K562 (cell line): ENCODE data around the gene GALNS. TPM values are rescaled to one million over a fixed set of nuclear protein-coding genes. Genes with fewer than 3 reads are reported as not detected.
A peak's percentile ranks its signal among the peaks of the same experiment; 100 is the strongest.

Experiments used
- ATAC-seq: fragments of 200-7000 bp; cut with Tn5 transposase; 3 replicates; pipeline ENCODE4 v1.9.1; 2020; ENCODE audit warnings: moderate library complexity
- BruUV-seq: library from RNA; stranded (reverse); fragments of 400-500 nt; replicated peaks from 2 replicates; lab custom pipeline; 2021; lab: Mats Ljungman, UMichigan
- CTCF ChIA-PET: fragments of 300-600 bp; formaldehyde crosslinking; extraction: SDS; loops from one replicate; lab custom pipeline; 2021; ENCODE audit warnings: low intra/inter-chr PET ratio; lab: Yijun Ruan, JAX
- POLR2A ChIA-PET: fragments of 300-600, 350-650 bp; sonication (Branson Sonifier 250); formaldehyde crosslinking; extraction: SDS; loops from one replicate; lab custom pipeline; 2021; ENCODE audit warnings: antibody characterized with exemption, inconsistent platforms; lab: Yijun Ruan, JAX
- DNase-seq, 4 experiments: peaks; one replicate each; pipeline versions ENCODE4 v3.0.0 to v3.0.0-alpha.2; 2011 to 2018; ENCODE audit warnings: low spot score in 3 of 4, mixed read lengths in 3 of 4; ENCODE audit errors: extremely low read depth in 1 of 4
- FAIRE-seq: peaks from 2 replicates; lab custom pipeline; 2011; peaks lifted over from hg19 to GRCh38; lab: Jason Lieb, UNC
- H2AFZ ChIP-seq: 2 replicates; pipeline ENCODE4 v1.6.0; 2011; ENCODE audit warnings: low read depth, low read length, control low read depth, inconsistent platforms
- H3K27ac ChIP-seq: fragments of 200-600 bp; 3 replicates; pipeline ENCODE4 v1.8.0; 2011; ENCODE audit warnings: low read depth, mild to moderate bottlenecking, control low read depth, inconsistent platforms, low read length, moderate library complexity, mixed read lengths; ENCODE audit errors: extremely low read depth
- H3K27me3 ChIP-seq, 2 experiments: fragments of 300-600 bp in 1 of 2; 2 replicates in 1 of 2; 3 replicates in 1 of 2; pipeline versions ENCODE4 v1.6.0 to v1.8.0; 2011; ENCODE audit warnings: inconsistent platforms in 2 of 2, low read length in 2 of 2, mild to moderate bottlenecking in 1 of 2, mixed read lengths in 1 of 2, moderate library complexity in 1 of 2; ENCODE audit not compliant: control insufficient read depth in 2 of 2, insufficient read depth in 2 of 2
- H3K36me3 ChIP-seq: fragments of 300-600 bp; 3 replicates; pipeline ENCODE4 v1.8.0; 2011; ENCODE audit warnings: mild to moderate bottlenecking, low read length, inconsistent platforms; ENCODE audit not compliant: control insufficient read depth, insufficient read depth
- H3K4me1 ChIP-seq, 2 experiments: fragments of 200-600 bp in 1 of 2; replicated peaks in 1 of 2; 2 replicates in 1 of 2; 3 replicates in 1 of 2; pipeline versions ENCODE4 v1.5.1 to v1.8.0; 2011; ENCODE audit warnings: inconsistent platforms in 2 of 2, low read length in 2 of 2, mild to moderate bottlenecking in 1 of 2, mixed read lengths in 1 of 2, moderate library complexity in 1 of 2; ENCODE audit not compliant: control insufficient read depth in 2 of 2, insufficient read depth in 2 of 2
- H3K4me2 ChIP-seq: 2 replicates; pipeline ENCODE4 v1.6.1; 2011; ENCODE audit warnings: low read length, control low read depth, inconsistent platforms, mixed read lengths; ENCODE audit not compliant: insufficient read depth
- H3K4me3 ChIP-seq: fragments of 200-600 bp; sonication (generic), shearing (Covaris generic); 2 replicates; pipeline ENCODE4 v1.5.1; 2016; ENCODE audit warnings: control low read depth, inconsistent platforms
- H3K79me2 ChIP-seq: fragments of 200-600 bp; 3 replicates; pipeline ENCODE4 v1.8.0; 2011; ENCODE audit warnings: low read length, inconsistent platforms; ENCODE audit not compliant: control insufficient read depth, insufficient read depth
- H3K9ac ChIP-seq, 2 experiments: 2 replicates each; pipeline versions ENCODE4 v1.6.0 to v1.6.1; 2011; ENCODE audit warnings: low read depth in 2 of 2, low read length in 2 of 2, control low read depth in 1 of 2, inconsistent platforms in 1 of 2, mild to moderate bottlenecking in 1 of 2, mixed read lengths in 1 of 2; ENCODE audit not compliant: insufficient read depth in 1 of 2
- H3K9me1 ChIP-seq: one replicate; pipeline ENCODE4 v1.6.0; 2011; ENCODE audit warnings: inconsistent platforms, mild to moderate bottlenecking, low read length, moderate library complexity; ENCODE audit not compliant: control insufficient read depth, insufficient read depth
- H3K9me3 ChIP-seq: replicated peaks from 2 replicates; pipeline ENCODE4 v1.5.1; 2011; ENCODE audit warnings: low read depth, low read length, inconsistent platforms; ENCODE audit not compliant: control insufficient read depth, insufficient read depth
- H4K20me1 ChIP-seq: replicated peaks from 2 replicates; pipeline ENCODE4 v1.6.1; 2011; ENCODE audit warnings: low read length, inconsistent platforms, mixed read lengths; ENCODE audit not compliant: control insufficient read depth, insufficient read depth
- ELF2 ChIP-seq: fragments of 250-450 bp; sonication (Bioruptor Pico); IDR thresholded peaks from 2 replicates; pipeline ENCODE4 v1.5.0; 2021; ENCODE audit warnings: mild to moderate bottlenecking
- POLR2G ChIP-seq: fragments of 200-400 bp; formaldehyde crosslinking; IDR thresholded peaks from 2 replicates; pipeline ENCODE4 v1.6.1; 2017; ENCODE audit warnings: low read depth, mild to moderate bottlenecking, antibody characterized with exemption, low read length, moderate library complexity
- RBM22 ChIP-seq: fragments of 200-400 bp; formaldehyde crosslinking; IDR thresholded peaks from 2 replicates; pipeline ENCODE4 v1.6.1; 2018; ENCODE audit warnings: low read length, low read depth; ENCODE audit not compliant: poor library complexity, severe bottlenecking
- XRCC5 ChIP-seq: fragments of 200-400 bp; formaldehyde crosslinking; IDR thresholded peaks from 2 replicates; pipeline ENCODE4 v1.6.1; 2017; ENCODE audit warnings: low read depth, mild to moderate bottlenecking, low read length
- WGBS: fragments of 100-300 bp; shearing (Covaris generic); methylation state at CpG from one replicate; pipeline ENCODE4 v1.1.6; 2016; ENCODE audit warnings: low coverage, mixed read lengths; ENCODE audit not compliant: insufficient coverage; ENCODE audit errors: missing lambda C conversion rate; 5-methylcytosine and 5-hydroxymethylcytosine counted together
- in situ Hi-C: fragments of 300-500 bp; cut with MboI; formaldehyde crosslinking; loops from 4 replicates; pipeline ENCODE4 v1.15.0; 2018; ENCODE audit warnings: inconsistent platforms, mixed read lengths
- intact Hi-C: fragments of 100-400 bp; cut with micrococcal nuclease; formaldehyde crosslinking; loops from 2 replicates; pipeline ENCODE4 v1.14.2; 2022
- polyA plus RNA-seq, 8 experiments: library from polyadenylated mRNA; depleted of rRNA in 4 of 8; stranded (reverse) in 5 of 8; unstranded in 3 of 8; fragments of >200 nt; fragmentation: Nextera tagmentation in 2 of 8; fragmentation: Illumina TruSeq in 1 of 8; extraction: Ambion mirVana in 2 of 8; extraction: Trizol in 1 of 8; gene quantifications; 2 replicates each; pipeline versions ENCODE4 v1.2.1 to v1.2.3, GENCODE V29; 2011 to 2014; ENCODE audit warnings: inconsistent platforms in 1 of 8, missing spikeins in 1 of 8
- total RNA-seq, 7 experiments: library from RNA; depleted of rRNA in 6 of 7; stranded (reverse); fragments of >200 nt in 6 of 7; fragmentation: Illumina TruSeq in 2 of 7; extraction: Trizol in 2 of 7; gene quantifications; 2 replicates each; pipeline versions ENCODE4 v1.2.1 to v1.2.3, GENCODE V29; 2011 to 2021; ENCODE audit warnings: low replicate concordance in 1 of 7

GALNS gene
- total and polyA plus RNA-seq, 9 of the 15 experiments (the other 6 are each of a cell fraction or from before 2014, with no cell fraction given), result 0.38 to 13.2 (median 4.3) TPM

- ATAC-seq, result no peak
- Histone ChIP-seq H3K4me3 (no peak overlapping the region), H3K4me1 (peaks cover 0 to 64% of the 10 kb centered on the region in 2 experiments; a peak in 3 of 5 replicates), H3K27me3 (no peaks in the 10 kb centered on the region), H3K4me2 (no peak overlapping the region), H3K9me1 (peaks cover 6% of the 10 kb centered on the region), H2AFZ (no peak overlapping the region), H3K9ac (no peak overlapping the region), H4K20me1 (peaks cover 12% of the 10 kb centered on the region; the same call in 1 of the 2 replicates), H3K36me3 (peaks cover 88% of the 10 kb centered on the region; the same call in 2 of the 3 replicates), H3K27ac (no peak overlapping the region), H3K9me3 (no peaks in the 10 kb centered on the region), H3K79me2 (no peaks in the 10 kb centered on the region)
- DNase-seq, result no peak
- CTCF ChIA-PET, result no interaction called here
- in situ Hi-C loops (no loop called here), intact Hi-C loops (no loop called here)
- TF ChIP-seq XRCC5, result no peak
- TF ChIP-seq POLR2G, result peak; percentile 69
- peak; percentile 90 for TF ChIP-seq RBM22
- no peak for TF ChIP-seq ELF2
- no peak for FAIRE-seq
- WGBS, result 97% methylated on average over 15 of the region's 20 CpGs
- POLR2A ChIA-PET, result interaction anchor here (0.9 kb wide), 1 partner anchor 13 kb away, joined by 5 read pairs; no protein-coding TSS in a partner anchor
- no TSS peak for BruUV-seq
Observed at GRCh38 chr16:88877564-88878289, 21.0 kb upstream of the GALNS start.
